AG10803 (cell line): ENCODE measurements around the gene COPRS.

Source experiments
- DNase-seq: peaks from one replicate; pipeline ENCODE4 v3.0.0; 2010; ENCODE audit warnings: low read depth
- H3K4me3 ChIP-seq: 2 replicates; pipeline ENCODE4 v1.5.1; 2011; ENCODE audit warnings: mild to moderate bottlenecking, low read length, control low read depth
- CTCF ChIP-seq: conservative IDR thresholded peaks from 2 replicates; pipeline ENCODE4 v1.5.1; 2011; ENCODE audit warnings: mild to moderate bottlenecking, low read length, control low read depth, inconsistent platforms

Gene COPRS

GRCh38 chr17:31858642-31859486 is at the start of gene COPRS:
Gene COPRS (minus strand): TSS chr17:31859244. CDS start chr17:31859199, 45 bp downstream.
- H3K4me3 ChIP-seq = peak within 1 kb of the TSS; percentile 75
- no peak for TF ChIP-seq CTCF
- DNase-seq = peak; percentile 86

GRCh38 chr17:31908386-31908785 is 49.3 kb upstream of the COPRS start:
- TF ChIP-seq CTCF = no peak
- DNase-seq = no peak
- H3K4me3 ChIP-seq = no peak overlapping the region

GRCh38 chr17:31907342-31907962 is 48.4 kb upstream of the COPRS start:
- H3K4me3 ChIP-seq = no peak overlapping the region
- DNase-seq = peak; percentile 57
- TF ChIP-seq CTCF = no peak

GRCh38 chr17:31903401-31903800 is 44.4 kb upstream of the COPRS start:
- no peak overlapping the region for H3K4me3 ChIP-seq
- TF ChIP-seq CTCF = no peak
- no peak for DNase-seq

- no peak for TF ChIP-seq CTCF
Observed at GRCh38 chr17:31902693-31903092, 43.6 kb upstream of the COPRS start.

GRCh38 chr17:31900877-31901276 is 41.8 kb upstream of the COPRS start:
- H3K4me3 ChIP-seq = peak overlapping the region; percentile 98
- no peak for TF ChIP-seq CTCF
- DNase-seq = peak; percentile 44

More at GRCh38 chr17:31902693-31903092, 43.6 kb upstream of the COPRS start:
- no peak overlapping the region for H3K4me3 ChIP-seq
- DNase-seq = no peak

GRCh38 chr17:31888124-31888523 is 29.1 kb upstream of the COPRS start:
- DNase-seq = no peak
- no peak overlapping the region for H3K4me3 ChIP-seq
- no peak for TF ChIP-seq CTCF
